HFFc6 (cell line): ENCODE measurements around the gene ST6GALNAC6. TPM values are rescaled to one million over a fixed set of nuclear protein-coding genes. Genes with fewer than 3 reads are reported as not detected.

Source experiments
- DNase-seq: peaks from one replicate; pipeline ENCODE4 v3.0.0-alpha.2; 2018
- H3K27ac Mint-ChIP-seq: 2 replicates; pipeline ENCODE4 v1.8.0; 2020; ENCODE audit warnings: mild to moderate bottlenecking, mixed read lengths
- H3K27me3 Mint-ChIP-seq: 2 replicates; pipeline ENCODE4 v1.8.0; 2021; ENCODE audit warnings: mild to moderate bottlenecking, moderate library complexity, mixed read lengths; ENCODE audit not compliant: insufficient read depth
- H3K36me3 Mint-ChIP-seq: 2 replicates; pipeline ENCODE4 v1.8.0; 2021; ENCODE audit warnings: low read depth, mixed read lengths
- H3K4me1 Mint-ChIP-seq: 2 replicates; pipeline ENCODE4 v1.8.0; 2020; ENCODE audit warnings: low read depth, mixed read lengths
- H3K4me3 Mint-ChIP-seq: 2 replicates; pipeline ENCODE4 v1.8.0; 2020; ENCODE audit warnings: mild to moderate bottlenecking, moderate library complexity, mixed read lengths
- H3K9me3 Mint-ChIP-seq: 2 replicates; pipeline ENCODE4 v1.8.0; 2020; ENCODE audit warnings: mild to moderate bottlenecking, mixed read lengths
- CTCF ChIP-seq: fragments of 200-600 bp; sonication (generic); IDR thresholded peaks from 2 replicates; pipeline ENCODE4 v1.5.0; 2021; ENCODE audit warnings: antibody characterized with exemption, mild to moderate bottlenecking
- total RNA-seq, 6 experiments: library from RNA; stranded (reverse); fragmentation: NEBNext Ultra II Directional; extraction: Animal tissue kit (Norgen Biotek cat#: 25700); gene quantifications; 2 replicates in 1 of 6; 3 replicates in 5 of 6; pipeline ENCODE4 v1.2.3, GENCODE V29; 2021

The ST6GALNAC6 gene
- total RNA-seq, 6 experiments from 2014 or later = 29.3 to 40.6 (median 34.2) TPM

GRCh38 chr9:127923771-127924170 lies 24.4 kb upstream of the ST6GALNAC6 start:
- no peaks in the 10 kb centered on the region for H3K9me3 Mint-ChIP-seq
- H3K4me1 Mint-ChIP-seq = peaks cover 59% of the 10 kb centered on the region
- H3K27me3 Mint-ChIP-seq = peaks cover 2% of the 10 kb centered on the region
- no peak for TF ChIP-seq CTCF
- peak overlapping the region; percentile 97 for H3K27ac Mint-ChIP-seq
- peak; percentile 96 for DNase-seq
- H3K36me3 Mint-ChIP-seq = peaks cover 5% of the 10 kb centered on the region; the same call in 1 of the 2 replicates
- H3K4me3 Mint-ChIP-seq = peak overlapping the region; percentile 31

DNA sequence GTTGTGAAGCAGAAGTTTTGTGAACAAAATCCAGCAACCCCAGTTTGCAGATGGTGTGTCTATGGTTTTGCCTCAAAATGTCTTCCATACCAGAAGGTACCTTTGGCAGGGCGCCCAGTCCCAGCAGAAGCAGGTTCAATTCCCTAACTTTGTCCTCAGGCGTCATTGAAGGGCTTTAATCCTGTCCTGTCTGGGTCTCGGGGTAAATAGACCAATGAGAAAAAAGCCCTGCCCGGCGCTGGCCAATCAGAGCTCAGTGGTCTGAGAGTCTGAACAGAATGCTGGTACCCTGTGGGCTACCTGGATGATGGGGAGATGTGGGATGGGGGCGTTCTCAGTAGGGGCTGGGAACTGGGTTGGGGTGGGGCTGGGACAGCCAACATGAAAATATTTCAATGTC lies 23.6 kb upstream of the ST6GALNAC6 start:
- TF ChIP-seq CTCF = no peak
- no peak for DNase-seq
- peaks cover 66% of the 10 kb centered on the region for H3K4me1 Mint-ChIP-seq
- peak overlapping the region; percentile 97 for H3K27ac Mint-ChIP-seq
- H3K36me3 Mint-ChIP-seq = peaks cover 5% of the 10 kb centered on the region; the same call in 1 of the 2 replicates
- no peaks in the 10 kb centered on the region for H3K9me3 Mint-ChIP-seq
- H3K27me3 Mint-ChIP-seq = no peaks in the 10 kb centered on the region; the same call in 1 of the 2 replicates
- no peak overlapping the region for H3K4me3 Mint-ChIP-seq

DNA sequence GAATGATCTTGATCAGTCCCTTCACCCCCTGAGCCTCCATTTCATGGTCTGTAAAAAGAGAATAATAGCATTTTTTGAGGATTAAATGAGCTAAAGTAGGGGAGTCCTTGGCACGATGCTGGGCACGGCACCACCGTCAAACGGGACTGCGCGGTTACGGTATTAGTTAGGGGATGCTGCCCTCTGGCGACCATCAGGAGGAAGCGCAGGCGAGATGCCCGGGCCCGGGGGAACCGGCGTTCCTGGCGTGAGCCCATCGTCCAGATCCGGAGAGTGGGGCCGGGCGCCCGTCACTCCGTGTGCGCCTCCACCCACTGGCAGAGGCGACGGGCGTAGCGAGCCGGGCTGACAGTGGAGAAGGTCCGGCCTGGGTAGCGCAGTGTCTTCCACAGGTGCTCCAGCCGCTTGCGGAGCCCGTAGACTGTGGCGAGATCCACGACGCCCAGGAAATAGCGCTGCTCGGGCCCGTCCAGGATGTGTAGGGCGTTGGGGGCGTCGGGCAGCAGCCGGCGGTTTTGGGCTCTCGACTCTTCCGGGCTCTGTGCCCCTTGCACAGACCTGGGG lies 22.2 kb upstream of the ST6GALNAC6 start:
- DNase-seq = no peak
- no peaks in the 10 kb centered on the region; the same call in 1 of the 2 replicates for H3K27me3 Mint-ChIP-seq
- peaks cover 5% of the 10 kb centered on the region; the same call in 1 of the 2 replicates for H3K36me3 Mint-ChIP-seq
- peak; percentile 98 for TF ChIP-seq CTCF
- peak overlapping the region; percentile 40; the same call in 1 of the 2 replicates for H3K27ac Mint-ChIP-seq
- H3K4me1 Mint-ChIP-seq = peaks cover 77% of the 10 kb centered on the region
- H3K9me3 Mint-ChIP-seq = no peaks in the 10 kb centered on the region
- peak overlapping the region; percentile 26; the same call in 1 of the 2 replicates for H3K4me3 Mint-ChIP-seq

- Mint-ChIP-seq H3K4me1 (peaks cover 78% of the 10 kb centered on the region), H3K27me3 (no peaks in the 10 kb centered on the region; the same call in 1 of the 2 replicates), H3K36me3 (peaks cover 5% of the 10 kb centered on the region; the same call in 1 of the 2 replicates), H3K9me3 (no peaks in the 10 kb centered on the region), H3K4me3 (no peak overlapping the region), H3K27ac (peak overlapping the region; percentile 74)
- no peak for DNase-seq
- no peak for TF ChIP-seq CTCF
Measured at GRCh38 chr9:127920794-127921193, 21.4 kb upstream of the ST6GALNAC6 start.

- DNase-seq = peak; percentile 99
- Mint-ChIP-seq H3K4me3 (peak overlapping the region; percentile 51), H3K4me1 (peaks cover 78% of the 10 kb centered on the region), H3K36me3 (no peaks in the 10 kb centered on the region), H3K27ac (peak overlapping the region; percentile 94), H3K27me3 (no peaks in the 10 kb centered on the region; the same call in 1 of the 2 replicates), H3K9me3 (no peaks in the 10 kb centered on the region)
- no peak for TF ChIP-seq CTCF
Measured at GRCh38 chr9:127919253-127919815, 19.9 kb upstream of the ST6GALNAC6 start.
